Neuronal stem cell (in vitro differentiated cells): ENCODE measurements around the gene NLGN1.

Source experiments
- DNase-seq: peaks from one replicate; pipeline ENCODE4 v3.0.0-alpha.2; 2013; ENCODE audit warnings: low spot score
- H2AFZ ChIP-seq: one replicate; pipeline ENCODE4 v1.6.1; 2013; ENCODE audit warnings: mild to moderate bottlenecking, low read length, inconsistent platforms
- H2AK5ac ChIP-seq: 2 replicates; pipeline ENCODE4 v1.6.1; 2013; ENCODE audit warnings: low read depth, mild to moderate bottlenecking, inconsistent platforms, low read length, moderate library complexity, mixed read lengths
- H2BK120ac ChIP-seq: 2 replicates; pipeline ENCODE4 v1.6.1; 2013; ENCODE audit warnings: low read depth, mild to moderate bottlenecking, inconsistent platforms, low read length, moderate library complexity, mixed read lengths
- H2BK12ac ChIP-seq: one replicate; pipeline ENCODE4 v1.6.1; 2013; ENCODE audit warnings: low read length, inconsistent platforms
- H2BK15ac ChIP-seq: 2 replicates; pipeline ENCODE4 v1.6.1; 2013; ENCODE audit warnings: mild to moderate bottlenecking, low read length, inconsistent platforms, mixed read lengths
- H2BK5ac ChIP-seq: one replicate; pipeline ENCODE4 v1.6.1; 2013; ENCODE audit warnings: inconsistent platforms, mild to moderate bottlenecking, low read length, moderate library complexity
- H3K14ac ChIP-seq: one replicate; pipeline ENCODE4 v1.6.1; 2013; ENCODE audit warnings: low read length, inconsistent platforms
- H3K18ac ChIP-seq: 2 replicates; pipeline ENCODE4 v1.6.1; 2013; ENCODE audit warnings: low read length, inconsistent platforms
- H3K23ac ChIP-seq: 2 replicates; pipeline ENCODE4 v1.6.1; 2013; ENCODE audit warnings: low read depth, mild to moderate bottlenecking, mixed read lengths, low read length, inconsistent platforms; ENCODE audit not compliant: poor library complexity
- H3K27ac ChIP-seq: replicated peaks from 3 replicates; pipeline ENCODE4 v1.5.1; 2013; ENCODE audit warnings: low read length, inconsistent platforms
- H3K27me3 ChIP-seq, 3 experiments: 2 replicates each; pipeline ENCODE4 v1.6.1; 2013; ENCODE audit warnings: low read length in 3 of 3, mild to moderate bottlenecking in 2 of 3, inconsistent platforms in 1 of 3, low read depth in 1 of 3, mixed read lengths in 1 of 3, moderate library complexity in 1 of 3; ENCODE audit not compliant: control insufficient read depth in 3 of 3, insufficient read depth in 3 of 3
- H3K36me3 ChIP-seq, 2 donors: replicated peaks in 1 of 2; 2 replicates each; pipeline ENCODE4 v1.6.1; 2013; ENCODE audit warnings: low read length in 2 of 2; ENCODE audit not compliant: control insufficient read depth in 2 of 2, insufficient read depth in 2 of 2
- H3K4ac ChIP-seq: 2 replicates; pipeline ENCODE4 v1.6.1; 2013; ENCODE audit warnings: inconsistent platforms, mild to moderate bottlenecking, low read length, moderate library complexity
- H3K4me1 ChIP-seq, 2 donors: 1 replicate in 1 of 2; 2 replicates in 1 of 2; pipeline ENCODE4 v1.6.1; 2013; ENCODE audit warnings: low read length in 2 of 2, low read depth in 1 of 2; ENCODE audit not compliant: control insufficient read depth in 2 of 2, insufficient read depth in 1 of 2
- H3K4me2 ChIP-seq: one replicate; pipeline ENCODE4 v1.6.1; 2013; ENCODE audit warnings: mild to moderate bottlenecking, low read length, inconsistent platforms; ENCODE audit not compliant: insufficient read depth, poor library complexity, severe bottlenecking
- H3K4me3 ChIP-seq, 2 donors: 2 replicates each; pipeline ENCODE4 v1.5.1; 2013; ENCODE audit warnings: low read length in 2 of 2, mild to moderate bottlenecking in 2 of 2, inconsistent platforms in 1 of 2, moderate library complexity in 1 of 2
- H3K79me1 ChIP-seq: one replicate; pipeline ENCODE4 v1.6.1; 2013; ENCODE audit warnings: low read depth, mild to moderate bottlenecking, inconsistent platforms, low read length, moderate library complexity
- H3K9ac ChIP-seq: one replicate; pipeline ENCODE4 v1.6.1; 2013; ENCODE audit warnings: mild to moderate bottlenecking, low read depth, low read length, inconsistent platforms; ENCODE audit not compliant: poor library complexity
- H3K9me3 ChIP-seq, 2 donors: replicated peaks in 1 of 2; 2 replicates each; pipeline versions ENCODE3 to v1.6.1; 2013; ENCODE audit warnings: low read length in 2 of 2, mild to moderate bottlenecking in 2 of 2, inconsistent platforms in 1 of 2, low read depth in 1 of 2, mixed read lengths in 1 of 2, moderate library complexity in 1 of 2; ENCODE audit not compliant: control insufficient read depth in 2 of 2, insufficient read depth in 1 of 2
- H4K8ac ChIP-seq: one replicate; pipeline ENCODE4 v1.6.1; 2013; ENCODE audit warnings: low read depth, mild to moderate bottlenecking, inconsistent platforms, low read length, moderate library complexity
- H4K91ac ChIP-seq: one replicate; pipeline ENCODE4 v1.6.1; 2013; ENCODE audit warnings: low read length, low read depth, mild to moderate bottlenecking, inconsistent platforms; ENCODE audit not compliant: poor library complexity
- WGBS, 2 donors: extraction: QIAGEN DNeasy Blood & Tissue Kit; methylation state at CpG; one replicate each; pipeline ENCODE4 v1.1.7; 2013; ENCODE audit warnings: missing lambda C conversion rate in 2 of 2, mixed read lengths in 1 of 2; ENCODE audit not compliant: insufficient read length in 2 of 2, insufficient replicate concordance in 1 of 2; ENCODE audit errors: extremely low coverage in 2 of 2; 5-methylcytosine and 5-hydroxymethylcytosine counted together

NLGN1 gene

GRCh38 chr3:173556546-173556945, 159.0 kb downstream of the NLGN1 start:
- no peak overlapping the region for H2BK120ac ChIP-seq
- no peak overlapping the region for H2BK12ac ChIP-seq

GRCh38 chr3:173567997-173568396, 170.5 kb downstream of the NLGN1 start:
- no peaks in the 10 kb centered on the region for H3K36me3 ChIP-seq
- no CpG with 5 or more reads among the region's 3 CpGs for WGBS, 2 donors
- no peaks in the 10 kb centered on the region for H3K9me3 ChIP-seq
- H4K91ac ChIP-seq = no peak overlapping the region
- no peak overlapping the region for H3K4ac ChIP-seq
- no peak overlapping the region for H3K9ac ChIP-seq
- H2BK120ac ChIP-seq = no peak overlapping the region
- H3K79me1 ChIP-seq = no peaks in the 10 kb centered on the region
- H3K18ac ChIP-seq = no peak overlapping the region
- peaks cover 0 to 2% of the 10 kb centered on the region in 2 donors for H3K4me1 ChIP-seq
- H2AFZ ChIP-seq = no peak overlapping the region
- no peak overlapping the region for H4K8ac ChIP-seq
- no peak overlapping the region for H3K14ac ChIP-seq
- no peak overlapping the region for H3K23ac ChIP-seq
- H3K4me3 ChIP-seq = no peak overlapping the region
- H2BK12ac ChIP-seq = no peak overlapping the region
- H2BK15ac ChIP-seq = no peak overlapping the region
- no peak overlapping the region for H2BK5ac ChIP-seq
- H3K27me3 ChIP-seq = no peaks in the 10 kb centered on the region
- H2AK5ac ChIP-seq = no peak overlapping the region
- H3K4me2 ChIP-seq = no peak overlapping the region
- DNase-seq = no peak
- H3K27ac ChIP-seq = no peak overlapping the region

More at GRCh38 chr3:173556546-173556945, 159.0 kb downstream of the NLGN1 start:
- WGBS, 2 donors = no CpG with 5 or more reads among the region's 2 CpGs
- H3K36me3 ChIP-seq = no peaks in the 10 kb centered on the region
- DNase-seq = no peak
- H3K9ac ChIP-seq = no peak overlapping the region
- no peak overlapping the region for H3K4me3 ChIP-seq
- H3K18ac ChIP-seq = no peak overlapping the region
- no peak overlapping the region for H2BK5ac ChIP-seq
- H3K4me1 ChIP-seq = peaks cover 2 to 4% of the 10 kb centered on the region in 2 donors
- no peak overlapping the region for H2AFZ ChIP-seq
- no peak overlapping the region for H3K4me2 ChIP-seq
- H3K14ac ChIP-seq = no peak overlapping the region
- H4K91ac ChIP-seq = no peak overlapping the region
- H3K27ac ChIP-seq = no peak overlapping the region
- no peaks in the 10 kb centered on the region for H3K79me1 ChIP-seq
- H4K8ac ChIP-seq = no peak overlapping the region
- no peak overlapping the region for H3K4ac ChIP-seq
- no peaks in the 10 kb centered on the region for H3K9me3 ChIP-seq
- no peaks in the 10 kb centered on the region for H3K27me3 ChIP-seq
- H2AK5ac ChIP-seq = no peak overlapping the region
- H3K23ac ChIP-seq = no peak overlapping the region
- H2BK15ac ChIP-seq = no peak overlapping the region

- H4K8ac ChIP-seq = no peak overlapping the region
- no peak overlapping the region for H3K4me2 ChIP-seq
- H3K9me3 ChIP-seq = no peaks in the 10 kb centered on the region
- no peak for DNase-seq
- no peak overlapping the region for H4K91ac ChIP-seq
- peaks cover 0 to 2% of the 10 kb centered on the region in 2 donors for H3K4me1 ChIP-seq
- no peak overlapping the region for H2AK5ac ChIP-seq
- H3K9ac ChIP-seq = no peak overlapping the region
- no CpG with 5 or more reads among the region's 14 CpGs for WGBS, 2 donors
- H2AFZ ChIP-seq = no peak overlapping the region
- no peak overlapping the region for H3K23ac ChIP-seq
- no peak overlapping the region for H2BK120ac ChIP-seq
- no peaks in the 10 kb centered on the region for H3K79me1 ChIP-seq
- H3K4ac ChIP-seq = no peak overlapping the region
- H3K14ac ChIP-seq = no peak overlapping the region
- H3K27ac ChIP-seq = no peak overlapping the region
- H2BK5ac ChIP-seq = no peak overlapping the region
- no peak overlapping the region for H2BK12ac ChIP-seq
- H2BK15ac ChIP-seq = no peak overlapping the region
- H3K4me3 ChIP-seq = no peak overlapping the region
- H3K18ac ChIP-seq = no peak overlapping the region
- H3K27me3 ChIP-seq = no peaks in the 10 kb centered on the region
- no peaks in the 10 kb centered on the region for H3K36me3 ChIP-seq
Observed at GRCh38 chr3:173568623-173569022, 171.1 kb downstream of the NLGN1 start.

GRCh38 chr3:173583496-173583895, 186.0 kb downstream of the NLGN1 start:
- no peaks in the 10 kb centered on the region for H3K36me3 ChIP-seq
- H3K4me3 ChIP-seq = no peak overlapping the region
- no peak overlapping the region for H2BK12ac ChIP-seq
- H2AFZ ChIP-seq = no peak overlapping the region
- no peak overlapping the region for H3K4ac ChIP-seq
- no peak overlapping the region for H4K8ac ChIP-seq
- H3K23ac ChIP-seq = no peak overlapping the region
- H3K9ac ChIP-seq = no peak overlapping the region
- no peak overlapping the region for H3K18ac ChIP-seq
- no peak overlapping the region for H4K91ac ChIP-seq
- DNase-seq = peak; percentile 69
- no peak overlapping the region for H3K4me2 ChIP-seq
- peaks cover 0 to 21% of the 10 kb centered on the region in 2 donors for H3K4me1 ChIP-seq
- no peak overlapping the region for H3K14ac ChIP-seq
- H2AK5ac ChIP-seq = no peak overlapping the region
- WGBS, 2 donors = no CpG with 5 or more reads among the region's 2 CpGs
- no peaks in the 10 kb centered on the region for H3K27me3 ChIP-seq
- H3K9me3 ChIP-seq = no peaks in the 10 kb centered on the region
- H3K79me1 ChIP-seq = no peaks in the 10 kb centered on the region
- peak overlapping the region; percentile 69 for H3K27ac ChIP-seq
- no peak overlapping the region for H2BK120ac ChIP-seq
- no peak overlapping the region for H2BK15ac ChIP-seq
- no peak overlapping the region for H2BK5ac ChIP-seq
